NCI-H2171 treated with DMSO at 0.1 percent for 48 hours (cell line): Measurements from ENCODE around the gene HEXD.
A peak's percentile ranks its signal among the peaks of the same experiment; 100 is the strongest.

Source experiments
- DNase-seq: peaks from one replicate; lab custom pipeline; 2025; lab: John Stamatoyannopoulos, UW

The HEXD gene

DNA sequence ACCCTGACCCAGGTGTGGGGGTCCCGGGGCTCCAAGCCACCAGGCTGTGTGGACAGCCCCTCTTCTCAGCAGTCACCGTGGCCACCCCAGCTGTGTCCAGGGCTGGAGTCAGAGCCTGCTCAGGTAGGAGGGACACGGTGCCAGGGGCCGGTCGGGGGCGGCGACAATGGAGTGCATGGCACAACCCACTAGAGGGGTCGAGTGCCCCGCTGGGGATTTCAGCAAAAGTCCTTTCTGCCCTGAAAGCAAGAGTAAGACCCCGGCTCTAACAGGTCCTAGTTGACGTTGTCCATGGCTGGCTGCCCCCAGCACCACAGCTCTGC lies 35.3 kb upstream of the HEXD start:
- no peak for DNase-seq

DNA sequence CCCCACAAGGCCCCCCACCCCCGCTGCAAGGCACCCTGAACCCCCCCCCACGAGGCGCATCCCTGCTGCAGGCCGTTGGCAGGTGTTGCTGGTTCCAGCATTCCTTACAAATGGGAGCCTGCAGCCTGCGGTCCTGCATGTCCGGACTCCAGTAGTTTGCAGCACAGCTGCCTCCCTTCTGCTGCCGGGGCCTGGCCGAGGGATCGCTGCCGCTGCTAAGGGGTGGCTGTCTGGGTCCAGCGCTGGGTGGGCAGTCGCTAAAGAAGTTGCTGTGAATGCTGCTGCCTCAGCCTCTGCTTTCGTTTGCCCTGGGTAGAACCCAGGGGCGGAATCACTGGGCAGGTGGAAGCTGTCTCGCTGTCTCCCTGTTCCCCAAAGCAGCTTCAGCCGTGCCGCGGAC lies 34.7 kb upstream of the HEXD start:
- no peak for DNase-seq

DNA sequence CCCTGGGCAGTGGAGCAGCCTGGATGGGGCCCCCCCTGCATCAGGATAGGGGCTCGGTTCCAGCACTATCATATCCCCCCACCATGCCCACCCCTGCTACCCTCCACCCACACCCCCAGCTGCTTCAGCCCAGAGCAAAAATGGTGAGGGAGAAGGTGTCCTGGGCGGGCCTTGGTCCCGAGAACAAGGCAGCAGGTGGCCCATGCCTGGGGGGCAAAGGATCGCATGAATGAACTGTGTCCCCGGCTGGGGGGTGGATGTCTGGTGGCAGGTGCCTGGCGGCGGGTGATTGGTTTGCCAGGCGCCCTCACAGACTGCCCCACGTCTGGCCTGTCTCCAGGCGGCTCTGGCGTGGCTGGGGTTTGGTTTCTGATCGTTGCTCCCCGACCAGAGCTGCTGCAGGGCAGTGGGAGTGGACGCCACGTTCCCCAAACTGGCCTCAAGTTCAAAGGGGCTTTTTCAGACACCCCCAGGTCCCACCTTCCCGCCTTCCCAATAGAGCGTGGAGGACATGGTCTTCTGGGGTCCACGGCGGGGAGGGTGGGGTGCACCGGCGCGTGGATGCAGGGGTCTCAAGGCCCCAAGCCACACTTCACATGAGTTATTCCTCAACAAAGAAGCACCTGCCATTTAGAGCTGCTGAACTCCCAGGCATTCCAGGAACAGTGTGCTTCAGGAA lies 34.0 kb upstream of the HEXD start:
- DNase-seq = peak; percentile 57

DNA sequence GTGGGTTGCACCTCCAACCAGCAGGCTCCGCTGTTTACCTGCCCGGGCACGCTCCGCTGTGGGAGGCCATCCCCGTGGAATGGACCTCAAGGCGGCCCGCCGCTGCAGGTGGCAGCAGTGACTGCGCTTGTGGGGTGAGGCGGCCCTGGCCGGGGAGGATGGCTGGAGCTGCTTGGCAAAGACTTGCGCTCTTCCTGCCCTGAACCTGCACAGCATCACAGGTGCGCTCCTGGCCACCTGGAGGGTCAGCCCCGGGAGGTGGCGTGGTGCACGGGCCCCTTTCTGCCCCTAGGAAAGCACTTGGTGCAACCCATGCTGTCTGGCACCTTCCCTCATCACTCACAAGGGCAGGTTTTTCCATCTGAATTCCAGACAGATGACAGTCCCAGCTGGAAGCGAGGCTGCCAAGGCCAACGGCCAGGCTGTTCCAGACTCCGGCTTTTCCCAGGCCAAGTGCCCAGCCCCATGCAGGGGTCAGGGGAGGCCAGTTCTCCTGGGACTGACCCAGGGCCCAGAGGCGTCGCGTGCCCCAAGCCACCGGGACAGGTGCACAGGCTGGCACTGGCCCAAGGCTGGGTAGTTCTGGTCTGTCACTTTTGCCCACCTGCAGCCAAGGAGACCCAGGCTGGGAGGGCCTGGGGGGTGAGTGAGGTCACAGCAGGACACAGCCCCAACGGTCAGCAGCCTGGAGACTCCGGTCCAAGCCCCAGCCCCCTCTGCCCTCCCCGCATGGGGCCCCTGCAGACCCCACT lies 33.2 kb upstream of the HEXD start:
- peak; percentile 75 for DNase-seq

DNA sequence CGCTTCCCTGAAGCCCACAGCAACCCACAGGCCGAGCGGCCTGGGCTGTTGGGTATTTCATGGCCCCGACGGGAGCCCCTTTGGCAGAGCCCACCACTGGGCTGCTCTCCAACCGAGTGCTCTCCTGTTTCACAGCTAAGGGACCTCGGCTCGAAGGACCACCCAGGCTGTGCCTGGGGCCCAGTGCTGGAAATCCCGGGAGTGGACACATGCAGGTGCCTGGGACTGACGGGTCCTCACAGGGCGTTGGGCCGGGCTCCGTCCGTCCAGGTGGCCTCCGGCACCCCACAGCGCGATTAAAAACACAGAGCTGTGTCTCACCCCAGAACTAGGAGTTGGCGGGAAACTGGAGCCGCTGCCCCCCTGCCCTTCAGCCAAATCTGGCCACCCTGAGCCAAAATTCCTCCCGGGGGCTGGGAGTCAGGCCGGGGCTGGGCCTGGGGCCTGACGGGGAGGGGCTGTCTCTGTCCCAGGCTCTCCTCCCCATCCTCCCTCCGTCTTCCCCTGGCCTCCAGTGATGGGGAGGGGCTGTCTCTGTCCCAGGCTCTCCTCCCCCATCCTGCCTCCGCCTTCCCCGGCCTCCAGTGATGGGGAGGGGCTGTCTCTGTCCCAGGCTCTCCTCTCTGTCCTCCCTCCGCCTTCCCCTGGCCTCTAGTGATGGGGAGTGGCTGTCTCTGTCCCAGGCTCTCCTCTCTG lies 32.4 kb upstream of the HEXD start:
- no peak for DNase-seq

DNA sequence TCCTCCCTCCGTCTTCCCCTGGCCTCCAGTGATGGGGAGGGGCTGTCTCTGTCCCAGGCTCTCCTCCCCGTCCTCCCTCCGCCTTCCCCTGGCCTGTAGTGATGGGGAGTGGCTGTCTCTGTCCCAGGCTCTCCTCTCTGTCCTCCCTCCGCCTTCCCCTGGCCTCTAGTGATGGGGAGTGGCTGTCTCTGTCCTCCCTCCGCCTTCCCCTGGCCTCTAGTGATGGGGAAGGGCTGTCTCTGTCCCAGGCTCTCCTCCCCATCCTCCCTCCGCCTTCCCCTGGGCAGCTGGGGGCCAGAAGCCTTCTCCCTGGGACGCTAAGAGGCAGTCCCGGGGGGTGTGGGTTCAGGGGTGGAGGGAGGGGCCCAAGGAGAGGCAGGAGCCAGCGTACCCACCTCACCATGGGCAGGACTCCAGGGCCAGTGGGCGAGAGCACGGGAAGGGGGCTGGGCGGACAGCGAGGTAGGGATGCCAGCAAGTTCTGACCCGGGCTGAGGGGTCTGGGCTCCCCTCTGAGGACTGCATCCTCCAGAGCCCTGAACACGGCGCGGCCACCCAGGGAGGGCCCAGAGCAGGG lies 31.8 kb upstream of the HEXD start:
- no peak for DNase-seq

DNA sequence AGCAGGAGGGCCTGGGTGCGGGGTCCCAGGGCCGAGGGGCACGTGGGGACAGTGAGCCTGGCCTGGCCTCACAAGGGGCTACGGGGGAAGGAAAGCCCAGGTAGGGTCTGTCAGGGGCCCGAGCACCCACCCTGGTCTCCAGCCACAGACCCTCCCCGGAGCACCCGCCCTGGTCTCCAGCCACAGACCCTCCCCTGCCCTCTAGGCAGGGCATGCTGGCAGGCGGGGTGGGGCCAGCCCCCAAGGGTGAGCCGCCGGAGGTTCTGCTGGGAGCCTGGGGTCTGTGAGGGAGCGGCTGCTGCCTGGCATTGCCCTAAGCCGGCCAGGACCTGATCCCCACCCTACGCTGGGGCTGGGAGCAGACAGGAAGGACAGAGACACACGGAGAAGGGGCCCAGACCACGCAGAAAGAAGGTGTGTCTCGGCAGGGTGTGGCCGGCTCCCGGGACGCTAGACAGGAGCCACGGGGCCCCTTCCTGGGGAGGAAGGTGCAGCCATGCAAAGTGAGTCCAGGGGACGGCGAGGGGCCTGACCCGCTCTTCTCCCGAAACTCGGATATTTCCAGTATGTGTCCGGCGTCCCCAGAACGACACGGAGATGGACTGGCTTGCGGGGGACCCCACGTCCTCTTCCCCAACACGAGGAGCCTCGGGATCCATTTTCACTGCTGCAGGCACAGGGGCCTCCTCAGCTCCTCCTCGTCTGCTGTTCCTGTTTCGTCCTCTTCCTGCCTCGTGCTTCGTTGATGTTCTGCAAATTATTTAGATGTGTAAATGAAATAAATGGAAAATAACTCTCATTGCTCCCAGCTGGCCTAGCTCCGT lies 31.1 kb upstream of the HEXD start:
- DNase-seq = no peak

DNA sequence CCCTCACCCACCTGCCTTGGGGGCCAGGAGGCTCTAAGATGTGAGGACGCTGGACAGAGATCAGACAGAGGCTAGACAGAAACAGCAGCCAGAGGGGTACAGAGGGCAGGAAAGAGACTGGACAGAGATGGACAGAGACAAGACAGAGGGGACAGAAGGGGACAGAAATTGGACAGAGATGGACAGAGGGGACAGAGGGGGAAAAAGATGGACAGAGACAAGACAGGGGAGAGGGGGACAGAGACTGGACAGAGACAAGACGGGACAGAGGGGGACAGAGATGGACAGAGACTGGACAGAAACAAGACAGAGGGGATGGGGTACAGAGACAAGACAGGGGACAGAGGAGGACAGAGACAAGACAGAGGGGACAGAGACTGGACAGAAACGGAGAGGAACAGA lies 30.4 kb upstream of the HEXD start:
- DNase-seq = no peak

DNA sequence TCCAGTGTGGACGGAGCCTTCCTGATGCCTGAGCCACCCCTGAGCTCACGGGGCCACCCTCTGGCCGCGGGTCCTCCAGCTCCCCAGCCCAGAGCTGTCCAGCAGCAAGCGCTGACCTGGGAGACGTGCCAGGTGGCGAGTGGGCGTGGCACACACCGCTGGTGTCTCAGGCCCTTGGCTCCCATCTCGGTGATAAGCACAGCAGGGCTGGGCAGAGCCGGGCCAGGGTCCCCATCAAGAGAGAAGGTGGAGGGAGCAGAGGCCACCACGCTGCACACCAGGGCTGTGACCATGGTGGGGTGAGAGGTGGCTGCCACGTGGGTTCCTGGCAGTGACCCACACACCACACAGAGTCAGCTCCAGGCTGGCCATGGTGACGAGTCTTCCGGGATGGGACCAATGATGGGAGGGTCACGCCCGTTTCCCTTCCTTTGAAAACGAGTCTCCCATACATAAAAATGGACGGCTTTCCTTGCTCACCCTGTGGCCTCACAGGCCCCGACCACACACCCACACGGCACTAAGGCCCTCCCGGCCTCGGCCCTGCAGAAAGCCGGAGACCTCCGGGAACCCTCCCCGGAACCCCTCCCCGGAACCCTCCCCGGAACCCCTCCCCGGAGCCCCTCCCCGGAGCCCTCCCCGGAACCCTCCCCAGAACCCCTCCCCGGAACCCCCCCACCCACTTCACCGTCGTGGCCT lies 29.8 kb upstream of the HEXD start:
- DNase-seq = no peak

DNA sequence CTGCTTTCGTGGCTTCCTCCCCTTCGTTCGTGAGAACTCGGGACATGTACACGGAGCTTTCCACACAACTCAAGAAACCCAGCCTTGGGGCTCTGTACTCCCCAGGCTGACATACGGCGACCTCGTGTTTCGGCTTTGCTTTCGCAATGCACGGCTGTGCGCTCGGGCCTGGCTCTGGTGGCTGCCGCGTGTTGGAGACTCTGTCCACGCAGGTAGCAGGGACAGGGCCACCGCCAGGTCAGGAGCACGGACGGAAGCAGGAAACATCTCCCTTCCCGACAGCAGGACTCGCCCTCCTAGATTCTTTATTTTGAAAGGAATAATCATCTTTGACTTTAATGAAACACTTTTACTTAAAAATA lies 29.2 kb upstream of the HEXD start:
- DNase-seq = no peak

DNA sequence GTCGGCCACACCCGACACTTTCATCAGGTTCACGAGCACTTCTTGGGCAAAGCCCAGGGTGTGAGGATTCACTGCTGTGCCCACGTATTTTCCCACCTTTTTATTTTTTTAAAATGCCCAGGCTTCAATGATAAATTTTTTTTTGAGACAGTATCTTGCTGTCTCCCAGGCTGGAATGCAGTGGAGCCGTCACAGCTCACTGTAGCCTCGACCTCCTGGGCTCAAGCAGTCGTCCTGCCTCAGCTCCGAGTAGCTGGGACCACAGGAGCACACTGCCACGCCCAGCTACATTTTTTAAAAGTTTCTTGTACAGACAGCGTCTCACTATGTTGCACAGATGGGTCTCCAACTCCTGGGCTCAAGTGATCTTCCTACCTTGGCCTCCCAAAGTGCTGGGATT lies 28.8 kb upstream of the HEXD start:
- DNase-seq = peak; percentile 72

DNA sequence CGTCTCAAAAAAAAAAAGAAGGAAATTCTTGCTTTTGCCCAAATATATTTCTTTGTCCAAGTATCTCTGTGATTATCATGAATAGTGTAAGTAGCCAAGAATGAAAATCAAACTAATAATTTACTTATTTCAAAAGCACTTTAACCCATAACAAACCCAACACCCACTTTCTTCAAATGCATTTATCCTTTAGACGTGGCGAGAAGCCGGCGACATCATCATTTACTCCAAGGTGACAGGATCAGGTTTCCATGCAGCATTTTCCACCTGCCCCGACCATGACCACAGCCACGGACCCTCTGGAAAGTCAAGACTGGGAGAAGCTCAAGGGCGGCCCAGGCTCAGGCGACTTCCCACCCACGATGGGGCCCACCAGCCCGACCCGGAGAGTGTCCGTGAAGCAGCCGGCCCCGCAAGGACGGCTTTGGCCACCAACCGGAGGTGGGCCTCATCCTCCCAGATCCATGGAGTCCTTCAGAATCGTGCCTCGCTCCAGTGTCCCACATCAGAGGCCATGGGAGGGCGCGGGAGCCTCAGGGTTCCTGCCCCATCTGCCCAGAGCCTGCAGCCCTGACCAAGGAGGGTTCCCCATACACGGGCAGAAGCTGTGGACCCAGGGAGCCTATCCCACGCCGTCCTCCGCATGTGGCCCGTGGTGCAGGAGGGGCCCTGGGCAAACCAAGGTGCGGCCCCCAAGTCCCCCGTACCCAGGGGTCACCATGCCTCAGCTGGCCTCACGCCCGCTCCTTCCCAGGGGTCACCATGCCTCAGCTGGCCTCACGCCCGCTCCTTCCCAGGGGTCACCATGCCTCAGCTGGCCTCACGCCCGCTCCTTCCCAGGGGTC lies 27.9 kb upstream of the HEXD start:
- peak; percentile 14 for DNase-seq

DNA sequence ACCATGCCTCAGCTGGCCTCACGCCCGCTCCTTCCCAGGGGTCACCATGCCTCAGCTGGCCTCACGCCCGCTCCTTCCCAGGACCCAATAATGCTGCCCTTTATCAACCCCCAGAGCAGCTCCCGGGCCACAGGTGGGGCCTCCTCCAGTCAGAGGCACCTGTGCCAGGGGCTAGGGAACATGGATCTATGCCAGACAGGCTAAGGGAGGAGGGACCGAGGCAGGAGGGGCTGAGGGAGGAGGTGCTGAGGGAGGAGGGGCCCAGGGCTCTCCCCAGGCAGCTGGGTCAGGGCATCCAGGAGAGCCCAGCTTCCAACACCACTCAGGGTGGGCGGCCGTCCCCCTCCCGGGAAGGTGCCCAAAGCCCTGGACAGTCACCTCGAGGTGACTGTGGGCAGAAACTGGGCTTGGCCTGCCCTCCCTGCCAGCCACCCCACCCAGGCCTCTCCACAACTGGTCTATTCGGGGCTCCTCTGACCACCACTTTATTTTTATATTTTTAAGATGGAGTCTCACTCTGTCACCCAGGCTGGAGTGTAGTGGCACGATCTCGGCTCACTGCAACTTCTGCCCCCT lies 27.2 kb upstream of the HEXD start:
- peak; percentile 18 for DNase-seq

DNA sequence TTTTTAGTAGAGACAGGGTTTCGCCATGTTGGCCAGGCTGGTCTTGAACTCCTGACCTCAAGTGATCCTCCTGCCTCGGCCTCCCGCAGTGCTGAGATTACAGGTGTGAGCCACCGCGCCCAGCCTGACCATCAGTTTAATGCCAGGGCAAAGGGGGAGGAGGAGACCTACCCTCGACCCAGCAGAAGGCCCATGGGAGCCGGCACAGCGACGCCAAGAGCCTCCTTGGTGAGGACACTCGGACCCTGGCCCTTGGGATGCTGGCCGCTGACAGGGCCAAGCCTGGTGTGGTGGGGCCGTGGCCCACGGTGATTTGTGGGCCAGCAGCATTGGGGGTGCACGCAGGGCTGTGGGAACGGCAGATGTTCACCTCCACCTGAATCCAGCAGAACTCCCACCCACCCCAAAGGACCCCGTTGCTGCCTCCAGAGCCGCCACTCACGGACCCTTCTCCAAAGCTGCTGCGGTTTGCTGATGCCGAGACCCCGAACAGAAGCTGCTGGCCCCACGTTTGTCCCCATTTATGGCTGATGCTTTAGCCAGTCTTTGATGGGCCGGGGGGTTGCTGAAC lies 26.6 kb upstream of the HEXD start:
- DNase-seq = no peak

DNA sequence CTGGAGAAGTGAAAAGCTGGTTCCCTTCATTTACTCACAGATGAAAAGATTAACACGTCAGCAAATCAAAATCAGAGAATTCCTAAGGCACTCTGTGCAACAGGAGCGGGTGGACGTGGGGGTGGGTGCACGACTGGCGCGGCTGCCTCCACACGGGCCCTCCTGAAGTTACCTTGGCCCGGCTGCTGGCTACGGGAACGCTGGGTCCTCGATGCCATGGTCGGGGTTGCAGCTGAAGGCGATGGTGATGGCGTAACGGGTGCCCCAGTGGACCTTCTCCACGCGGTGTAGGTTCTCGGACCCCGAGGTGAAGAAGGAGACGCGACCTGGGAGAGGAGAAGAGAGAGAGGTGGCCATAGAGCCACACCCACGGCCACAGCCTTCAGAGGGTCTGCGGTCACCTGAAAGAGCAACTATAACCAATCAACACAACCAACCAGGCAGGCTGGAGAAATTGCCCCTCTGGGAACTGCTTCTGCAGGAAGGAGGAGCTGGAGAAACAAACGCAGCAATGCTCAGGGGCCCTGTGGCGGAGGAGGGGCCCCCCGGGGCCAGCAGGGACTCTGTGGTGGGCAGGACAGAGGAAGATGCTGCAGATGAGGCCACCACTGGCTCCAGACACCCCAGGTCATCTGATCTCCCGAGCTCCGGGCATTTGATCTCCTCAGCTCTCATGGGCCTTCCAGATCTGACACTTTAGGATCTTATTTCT lies 25.8 kb upstream of the HEXD start:
- no peak for DNase-seq

DNA sequence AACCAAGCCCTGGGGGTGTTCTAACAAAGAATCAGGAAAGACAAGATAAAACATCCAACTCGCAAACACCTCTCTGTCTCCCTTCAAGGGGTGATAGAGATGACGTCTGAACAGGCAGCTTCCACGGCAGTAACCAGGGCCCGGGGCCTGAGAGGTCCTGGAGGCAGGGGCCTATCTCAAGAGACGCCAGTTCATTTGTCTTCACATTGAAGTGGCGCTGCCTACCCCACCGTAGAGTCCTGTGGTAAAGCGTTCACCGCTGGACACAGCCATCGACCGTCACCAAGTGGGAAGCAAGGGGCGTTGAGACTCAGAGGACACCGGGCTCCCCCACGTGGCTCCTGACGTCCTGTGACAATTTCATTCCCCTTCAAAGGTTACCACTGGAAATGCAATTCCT lies 25.2 kb upstream of the HEXD start:
- no peak for DNase-seq

DNA sequence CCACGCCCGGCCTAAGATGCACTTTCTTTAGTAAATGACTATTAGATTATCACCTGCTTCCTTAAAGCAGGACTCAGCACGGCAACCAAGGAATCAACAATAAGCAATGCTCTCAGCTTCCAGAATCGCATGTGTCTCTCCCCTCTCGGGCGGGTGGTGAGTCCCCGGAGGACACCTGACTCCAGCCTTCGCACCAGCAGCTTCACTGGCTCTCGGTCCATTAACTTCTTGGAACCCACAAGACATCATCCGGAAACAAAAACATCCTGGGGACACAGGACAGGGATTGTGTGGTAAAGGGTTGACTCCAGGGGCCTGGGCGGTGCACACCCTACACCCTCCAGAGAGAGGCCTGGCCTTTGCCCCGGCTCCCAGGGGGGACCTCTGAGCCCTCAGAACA lies 23.9 kb upstream of the HEXD start:
- DNase-seq = peak; percentile 12

DNA sequence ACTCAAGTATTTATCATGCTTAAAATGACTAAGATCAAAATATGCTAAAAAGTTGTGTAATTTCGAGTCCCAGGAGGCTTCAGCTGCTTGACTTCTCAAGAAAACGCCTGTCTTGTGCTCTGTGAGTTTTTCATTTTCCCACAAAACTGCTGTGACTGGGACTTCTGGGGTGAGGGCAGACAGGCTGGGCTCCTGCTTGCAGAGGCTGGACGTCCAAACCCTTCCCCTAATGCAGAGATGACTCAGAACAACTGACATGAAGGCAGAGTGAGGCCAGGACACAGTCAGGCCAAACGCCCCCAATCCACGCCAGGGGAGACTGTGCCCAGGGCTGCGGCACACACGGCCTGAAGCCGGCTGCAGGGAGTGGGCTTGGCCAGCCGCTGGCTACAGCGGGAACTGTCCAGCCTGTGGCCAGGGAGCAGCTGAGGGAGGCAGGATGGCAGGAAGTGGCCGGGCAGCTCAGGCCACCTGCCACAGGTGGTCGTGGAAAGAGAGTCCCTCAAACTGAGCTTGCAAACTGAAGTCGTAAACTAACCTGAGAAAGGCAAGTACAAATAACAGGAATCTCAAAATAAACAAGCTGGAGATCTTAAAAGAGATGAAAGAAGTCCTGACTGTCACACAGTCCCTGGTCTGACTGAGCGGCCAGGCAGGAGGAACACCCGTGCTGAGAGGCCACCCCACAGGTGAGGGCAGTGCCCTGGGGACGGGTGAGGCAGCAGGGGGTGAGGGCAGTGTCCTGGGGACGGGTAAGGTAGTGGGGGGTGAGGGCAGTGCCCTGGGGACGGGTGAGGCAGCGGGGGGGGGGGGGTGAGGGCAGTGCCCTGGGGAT lies 21.3 kb upstream of the HEXD start:
- no peak for DNase-seq
